IMR-90 (cell line): ENCODE data around the gene MAML3. TPM values are rescaled to one million over a fixed set of nuclear protein-coding genes. Genes with fewer than 3 reads are reported as not detected.

Experiments
- ATAC-seq: fragments of 200-7000 bp; cut with Tn5 transposase; 2 replicates; pipeline ENCODE4 v1.9.1; 2020; ENCODE audit warnings: low read depth, mild to moderate bottlenecking, moderate library complexity
- BruUV-seq: library from RNA; stranded (reverse); fragments of 400-500 nt; replicated peaks from 2 replicates; lab custom pipeline; 2021; lab: Mats Ljungman, UMichigan
- CTCF ChIA-PET: fragments of 300-600 bp; formaldehyde crosslinking; extraction: SDS; loops from one replicate; lab custom pipeline; 2021; ENCODE audit warnings: antibody characterized with exemption; lab: Yijun Ruan, JAX
- POLR2A ChIA-PET: fragments of 300-600 bp; sonication (Branson Sonifier 250); formaldehyde crosslinking; loops from one replicate; lab custom pipeline; 2022; ENCODE audit warnings: antibody characterized with exemption; ENCODE audit not compliant: unreplicated experiment; lab: Charles Lee
- DNase-seq: peaks from one replicate; pipeline ENCODE4 v3.0.0; 2013
- H2AFZ ChIP-seq: replicated peaks from 2 replicates; pipeline ENCODE3; 2013; ENCODE audit warnings: low read length, mild to moderate bottlenecking; ENCODE audit not compliant: poor library complexity
- H2AK5ac ChIP-seq: 2 replicates; pipeline ENCODE4 v1.6.1; 2013; ENCODE audit warnings: low read depth, low read length, inconsistent platforms
- H2AK9ac ChIP-seq: replicated peaks from 2 replicates; pipeline ENCODE3; 2013; ENCODE audit warnings: mild to moderate bottlenecking, low read depth, low read length, moderate library complexity; ENCODE audit not compliant: poor library complexity
- H2BK120ac ChIP-seq: 2 replicates; pipeline ENCODE4 v1.6.1; 2013; ENCODE audit warnings: low read depth, low read length, inconsistent platforms
- H2BK15ac ChIP-seq: 3 replicates; pipeline ENCODE4 v1.6.1; 2013; ENCODE audit warnings: low read depth, low read length, inconsistent platforms
- H2BK20ac ChIP-seq: 2 replicates; pipeline ENCODE4 v1.6.1; 2013; ENCODE audit warnings: low read depth, mild to moderate bottlenecking, inconsistent platforms, low read length, moderate library complexity
- H2BK5ac ChIP-seq: 2 replicates; pipeline ENCODE4 v1.6.1; 2013; ENCODE audit warnings: mild to moderate bottlenecking, low read depth, low read length, inconsistent platforms; ENCODE audit not compliant: poor library complexity, severe bottlenecking
- H3K14ac ChIP-seq: replicated peaks from 2 replicates; pipeline ENCODE4 v1.6.1; 2013; ENCODE audit warnings: low read depth, low read length, inconsistent platforms
- H3K18ac ChIP-seq: 2 replicates; pipeline ENCODE4 v1.6.1; 2013; ENCODE audit warnings: low read depth, low read length, control low read depth
- H3K23ac ChIP-seq: 2 replicates; pipeline ENCODE4 v1.6.1; 2013; ENCODE audit warnings: low read depth, low read length, inconsistent platforms
- H3K27ac ChIP-seq: 2 replicates; pipeline ENCODE4 v1.5.1; 2013; ENCODE audit warnings: mild to moderate bottlenecking, control low read depth, low read length; ENCODE audit not compliant: insufficient read depth
- H3K27me3 ChIP-seq: 2 replicates; pipeline ENCODE4 v1.6.1; 2013; ENCODE audit warnings: low read length; ENCODE audit not compliant: control insufficient read depth, insufficient read depth
- H3K36me3 ChIP-seq: 2 replicates; pipeline ENCODE4 v1.6.1; 2013; ENCODE audit warnings: low read length, mixed read lengths; ENCODE audit not compliant: control insufficient read depth, insufficient read depth
- H3K4ac ChIP-seq: 2 replicates; pipeline ENCODE4 v1.6.1; 2013; ENCODE audit warnings: low read depth, low read length, inconsistent platforms
- H3K4me1 ChIP-seq: 2 replicates; pipeline ENCODE4 v1.6.1; 2013; ENCODE audit warnings: low read length, mixed read lengths; ENCODE audit not compliant: control insufficient read depth, insufficient read depth
- H3K4me2 ChIP-seq: 2 replicates; pipeline ENCODE4 v1.6.1; 2013; ENCODE audit warnings: low read depth, mild to moderate bottlenecking, control low read depth, low read length, moderate library complexity
- H3K4me3 ChIP-seq: 2 replicates; pipeline ENCODE4 v1.5.1; 2013; ENCODE audit warnings: low read depth, mild to moderate bottlenecking, control low read depth, low read length, moderate library complexity; ENCODE audit not compliant: insufficient read depth
- H3K56ac ChIP-seq: 2 replicates; pipeline ENCODE4 v1.6.1; 2013; ENCODE audit warnings: low read length, inconsistent platforms; ENCODE audit not compliant: insufficient read depth; ENCODE audit errors: extremely low read depth
- H3K79me1 ChIP-seq, 2 experiments: 2 replicates each; pipeline ENCODE4 v1.6.1; 2013; ENCODE audit warnings: low read length in 2 of 2, inconsistent platforms in 1 of 2, low read depth in 1 of 2
- H3K9ac ChIP-seq: 2 replicates; pipeline ENCODE4 v1.6.1; 2013; ENCODE audit warnings: low read depth, low read length, control low read depth
- H3K9me1 ChIP-seq: 2 replicates; pipeline ENCODE4 v1.6.1; 2013; ENCODE audit warnings: low read length, inconsistent platforms; ENCODE audit not compliant: insufficient read depth
- H3K9me3 ChIP-seq: 2 replicates; pipeline ENCODE4 v1.6.1; 2013; ENCODE audit warnings: low read length; ENCODE audit not compliant: control insufficient read depth, insufficient read depth
- H4K20me1 ChIP-seq: 2 replicates; pipeline ENCODE4 v1.6.1; 2013; ENCODE audit warnings: low read length, inconsistent platforms; ENCODE audit not compliant: insufficient read depth
- H4K5ac ChIP-seq: 2 replicates; pipeline ENCODE4 v1.6.1; 2013; ENCODE audit warnings: mild to moderate bottlenecking, low read depth, low read length, control low read depth
- H4K8ac ChIP-seq, 2 experiments: 2 replicates each; pipeline ENCODE4 v1.6.1; 2013; ENCODE audit warnings: low read depth in 2 of 2, low read length in 2 of 2, control low read depth in 1 of 2, inconsistent platforms in 1 of 2
- H4K91ac ChIP-seq: 2 replicates; pipeline ENCODE4 v1.6.1; 2013; ENCODE audit warnings: low read depth, low read length, inconsistent platforms; ENCODE audit not compliant: insufficient read depth
- FOS ChIP-seq: fragments of 150-350 bp; IDR thresholded peaks from 2 replicates; pipeline ENCODE4 v1.6.1; 2016; ENCODE audit warnings: low read depth, low read length
- MAFK ChIP-seq: IDR thresholded peaks from 2 replicates; pipeline ENCODE4 v1.6.1; 2012; ENCODE audit warnings: low read depth, low read length, improper control_type of control experiment
- RCOR1 ChIP-seq: IDR thresholded peaks from 2 replicates; pipeline ENCODE4 v1.6.1; 2012; ENCODE audit warnings: mild to moderate bottlenecking, low read length, improper control_type of control experiment; ENCODE audit not compliant: insufficient replicate concordance
- SMC3 ChIP-seq: fragments of 150-350 bp; IDR thresholded peaks from 2 replicates; pipeline ENCODE4 v1.6.1; 2016; ENCODE audit warnings: low read depth, mild to moderate bottlenecking, antibody characterized with exemption, low read length, moderate library complexity
- WGBS, 2 experiments: methylation state at CpG; one replicate each; pipeline versions ENCODE4 v1.1.5 to v1.1.7; 2013; ENCODE audit warnings: missing lambda C conversion rate in 2 of 2; ENCODE audit not compliant: insufficient read length in 1 of 2; ENCODE audit errors: extremely low coverage in 2 of 2; 5-methylcytosine and 5-hydroxymethylcytosine counted together
- dilution Hi-C: fragments of 300-500 bp; cut with HindIII; formaldehyde crosslinking; loops from one replicate; pipeline ENCODE4 v1.14.3; 2018; ENCODE audit warnings: low sequenced_read_pairs; ENCODE audit not compliant: unreplicated experiment
- in situ Hi-C: fragments of 300-500 bp; cut with MboI; formaldehyde crosslinking; loops from 3 replicates; pipeline ENCODE4 v1.14.3; 2019; ENCODE audit warnings: low sequenced_read_pairs, inconsistent platforms, mixed read lengths
- intact Hi-C: fragments of 100-400 bp; cut with micrococcal nuclease; formaldehyde crosslinking; loops from 2 replicates; pipeline ENCODE4 v1.10.0; 2022
- polyA plus RNA-seq, 3 experiments: library from polyadenylated mRNA; depleted of rRNA; stranded (reverse); fragments of >200 nt; gene quantifications; 2 replicates each; pipeline ENCODE4 v1.2.3, GENCODE V29; 2012; ENCODE audit warnings: low replicate concordance in 1 of 3
- total RNA-seq: library from RNA; depleted of rRNA; stranded (reverse); fragments of >200 nt; gene quantifications from 2 replicates; pipeline ENCODE4 v1.2.3, GENCODE V29; 2012

Gene MAML3
- total and polyA plus RNA-seq, 2 of the 4 experiments (the other 2 are of a cell fraction): 0.90 to 1.7 TPM

DNA sequence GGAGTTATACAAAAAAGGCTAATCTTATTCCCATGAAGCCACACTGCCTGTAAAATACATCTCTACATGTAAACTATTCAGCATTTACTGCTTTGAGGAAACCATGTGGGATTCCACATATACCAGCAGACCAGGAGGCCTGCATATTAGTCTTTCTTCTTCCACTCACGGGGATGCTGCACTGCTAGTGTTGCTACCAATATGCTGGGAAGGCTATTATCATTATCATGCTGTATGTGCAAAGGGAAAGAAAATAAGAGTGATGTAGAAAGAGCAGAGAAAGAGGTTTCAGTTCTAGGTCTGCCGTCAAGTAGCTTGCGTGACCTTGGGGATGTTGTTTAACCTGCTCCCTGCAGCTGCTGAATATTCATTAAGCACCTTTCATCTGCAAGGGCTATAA is 427.4 kb downstream of the MAML3 start:
- DNase-seq (no peak), ATAC-seq (no peak)
- H3K4me3 ChIP-seq: no peak overlapping the region
- in situ Hi-C loops: no loop called here
- H3K9ac ChIP-seq: no peak overlapping the region
- H4K20me1 ChIP-seq: no peaks in the 10 kb centered on the region
- H4K8ac ChIP-seq: no peak overlapping the region
- no peak overlapping the region for H2BK5ac ChIP-seq
- H3K36me3 ChIP-seq: no peaks in the 10 kb centered on the region; the same call in 1 of the 2 replicates
- intact Hi-C loops: no loop called here
- H3K56ac ChIP-seq: no peak overlapping the region
- H3K9me3 ChIP-seq: no peaks in the 10 kb centered on the region
- no peak overlapping the region for H3K14ac ChIP-seq
- no TSS peak for BruUV-seq
- ChIA-PET CTCF (no interaction called here), POLR2A (no interaction called here)
- H4K5ac ChIP-seq: no peak overlapping the region
- WGBS, 2 experiments: no CpG with 5 or more reads among the region's 3 CpGs
- no peak overlapping the region for H2AK9ac ChIP-seq
- no peak overlapping the region for H2AK5ac ChIP-seq
- H3K27ac ChIP-seq: no peak overlapping the region
- no peak overlapping the region for H4K91ac ChIP-seq
- dilution Hi-C loops: no loop called here
- no peak overlapping the region for H2AFZ ChIP-seq
- H2BK120ac ChIP-seq: no peak overlapping the region
- no peak for TF ChIP-seq RCOR1
- no peak for TF ChIP-seq FOS
- no peak for TF ChIP-seq SMC3
- no peak for TF ChIP-seq MAFK
- H3K4ac ChIP-seq: no peak overlapping the region
- no peak overlapping the region; the same call in 1 of the 2 replicates for H3K23ac ChIP-seq
- no peak overlapping the region for H2BK15ac ChIP-seq
- H3K18ac ChIP-seq: no peak overlapping the region
- no peaks in the 10 kb centered on the region for H3K9me1 ChIP-seq
- H3K27me3 ChIP-seq: no peaks in the 10 kb centered on the region
- no peaks in the 10 kb centered on the region for H3K4me1 ChIP-seq
- no peak overlapping the region for H2BK20ac ChIP-seq
- H3K79me1 ChIP-seq: no peaks in the 10 kb centered on the region
- no peak overlapping the region for H3K4me2 ChIP-seq
